A549 (cell line): ENCODE data around the gene ABCB7. TPM values are rescaled to one million over a fixed set of nuclear protein-coding genes. Genes with fewer than 3 reads are reported as not detected.

Experiments used
- ATAC-seq, 2 experiments: fragments of 200-7000 bp in 1 of 2; fragments of >200 bp in 1 of 2; cut with Nextera tagmentation in 1 of 2; cut with Tn5 transposase in 1 of 2; 3 replicates each; pipeline versions ENCODE4 v1.8.0 to v1.9.1; 2018 to 2020; ENCODE audit warnings: mild to moderate bottlenecking in 1 of 2, moderate library complexity in 1 of 2
- CTCF ChIA-PET: fragments of 300-600 bp; sonication (Branson Sonifier 250); formaldehyde crosslinking; extraction: SDS; loops from one replicate; lab custom pipeline; 2021; ENCODE audit warnings: antibody characterized with exemption, inconsistent platforms; lab: Yijun Ruan, JAX
- POLR2A ChIA-PET: fragments of 350-600 bp; formaldehyde crosslinking; extraction: SDS; loops from one replicate; lab custom pipeline; 2021; ENCODE audit warnings: antibody characterized with exemption, inconsistent platforms; lab: Yijun Ruan, JAX
- DNase-seq, 2 experiments: peaks; one replicate each; pipeline versions ENCODE4 v3.0.0 to v3.0.0-alpha.2; 2011 to 2016; ENCODE audit warnings: low read depth in 1 of 2, low spot score in 1 of 2
- FAIRE-seq: peaks from 2 replicates; lab custom pipeline; 2011; peaks lifted over from hg19 to GRCh38; lab: Jason Lieb, UNC
- H3K27ac ChIP-seq, 2 experiments: fragments of >200 bp; sonication (Bioruptor Twin); formaldehyde crosslinking; 3 replicates each; pipeline ENCODE4 v1.5.1; 2016 to 2017
- H3K4me1 ChIP-seq: fragments of >200 bp; sonication (Bioruptor Twin); formaldehyde crosslinking; 3 replicates; pipeline ENCODE4 v1.6.1; 2016
- H3K4me2 ChIP-seq: fragments of >200 bp; sonication (Bioruptor Twin); formaldehyde crosslinking; 3 replicates; pipeline ENCODE4 v1.6.1; 2016
- H3K4me3 ChIP-seq: fragments of >200 bp; sonication (Bioruptor Twin); formaldehyde crosslinking; 3 replicates; pipeline ENCODE4 v1.5.1; 2016
- H3K9me3 ChIP-seq: fragments of >200 bp; sonication (Bioruptor Twin); formaldehyde crosslinking; 3 replicates; pipeline ENCODE4 v1.6.1; 2016
- CHD2 ChIP-seq: fragments of 150-350 bp; IDR thresholded peaks from 2 replicates; pipeline ENCODE4 v1.6.1; 2014; ENCODE audit warnings: low read length; ENCODE audit not compliant: partially characterized antibody
- E2F6 ChIP-seq: IDR thresholded peaks from 2 replicates; pipeline ENCODE4 v1.6.1; 2012; ENCODE audit warnings: low read depth, borderline replicate concordance
- EHF ChIP-seq: fragments of 250-450 bp; sonication (Bioruptor Pico); IDR thresholded peaks from 2 replicates; pipeline ENCODE4 v1.5.0; 2020; ENCODE audit warnings: mild to moderate bottlenecking
- ELK1 ChIP-seq: fragments of 150-350 bp; IDR thresholded peaks from 2 replicates; pipeline ENCODE4 v1.6.1; 2014; ENCODE audit warnings: low read depth, mild to moderate bottlenecking, low read length
- EP300 ChIP-seq, 2 experiments: fragments of >200 bp; sonication (Bioruptor Twin); formaldehyde crosslinking; IDR thresholded peaks; 2 replicates in 1 of 2; 3 replicates in 1 of 2; pipeline ENCODE4 v1.6.1; 2016 to 2017
- ESRRA ChIP-seq: fragments of 150-350 bp; IDR thresholded peaks from 2 replicates; pipeline ENCODE4 v1.6.1; 2014; ENCODE audit warnings: mild to moderate bottlenecking, low read length, borderline replicate concordance
- FOSB ChIP-seq: fragments of 250-450 bp; sonication (Bioruptor Pico); IDR thresholded peaks from 2 replicates; pipeline ENCODE4 v1.5.0; 2020; ENCODE audit warnings: mild to moderate bottlenecking, moderate library complexity
- HDAC2 ChIP-seq: fragments of 200-600 bp; sonication (generic); IDR thresholded peaks from 2 replicates; pipeline ENCODE4 v1.6.1; 2016
- HOXB13 ChIP-seq: fragments of 250-450 bp; sonication (Bioruptor Pico); IDR thresholded peaks from 2 replicates; pipeline ENCODE4 v1.5.0; 2020; ENCODE audit warnings: low read depth, mild to moderate bottlenecking, moderate library complexity
- HOXB5 ChIP-seq: fragments of 250-450 bp; sonication (Bioruptor Pico); IDR thresholded peaks from 2 replicates; pipeline ENCODE4 v1.5.0; 2020; ENCODE audit warnings: mild to moderate bottlenecking, moderate library complexity
- JUN ChIP-seq, 2 experiments: fragments of >200 bp; sonication (Bioruptor Twin); formaldehyde crosslinking; IDR thresholded peaks; 2 replicates in 1 of 2; 3 replicates in 1 of 2; pipeline ENCODE4 v1.6.1; 2016 to 2017
- JUNB ChIP-seq: fragments of >200 bp; sonication (Bioruptor Twin); formaldehyde crosslinking; IDR thresholded peaks from 2 replicates; pipeline ENCODE4 v1.6.1; 2016
- KDM1A ChIP-seq: fragments of 200-600 bp; sonication (generic); IDR thresholded peaks from 2 replicates; pipeline ENCODE4 v1.6.1; 2016; ENCODE audit warnings: low read depth, mild to moderate bottlenecking
- MAX ChIP-seq: IDR thresholded peaks from 2 replicates; pipeline ENCODE4 v1.6.1; 2012
- MAZ ChIP-seq: fragments of 150-350 bp; IDR thresholded peaks from 2 replicates; pipeline ENCODE4 v1.6.1; 2014; ENCODE audit warnings: antibody characterized with exemption, low read depth, low read length, borderline replicate concordance
- NR3C1 ChIP-seq: fragments of >200 bp; sonication (Bioruptor Twin); formaldehyde crosslinking; IDR thresholded peaks from 3 replicates; pipeline ENCODE4 v1.6.1; 2017
- PBX3 ChIP-seq: IDR thresholded peaks from 2 replicates; pipeline ENCODE4 v1.6.1; 2012
- RAD21 ChIP-seq, 2 experiments: fragments of >200 bp in 1 of 2; sonication (Bioruptor Twin) in 1 of 2; formaldehyde crosslinking in 1 of 2; IDR thresholded peaks in 1 of 2; conservative IDR thresholded peaks in 1 of 2; 2 replicates in 1 of 2; 3 replicates in 1 of 2; pipeline ENCODE4 v1.6.1; 2012 to 2018; ENCODE audit warnings: inconsistent platforms in 1 of 2
- RCOR1 ChIP-seq: fragments of 150-350 bp; IDR thresholded peaks from 2 replicates; pipeline ENCODE4 v1.6.1; 2014; ENCODE audit warnings: antibody characterized with exemption, low read length, low read depth
- REST ChIP-seq: fragments of 200-600 bp; sonication (generic); IDR thresholded peaks from 2 replicates; pipeline ENCODE4 v1.6.1; 2016; ENCODE audit warnings: antibody characterized with exemption, mild to moderate bottlenecking, moderate library complexity
- RFX5 ChIP-seq: fragments of 450-650 bp; IDR thresholded peaks from 2 replicates; pipeline ENCODE4 v1.7.1; 2014; ENCODE audit warnings: antibody characterized with exemption, mild to moderate bottlenecking, moderate library complexity
- SMC3 ChIP-seq: fragments of >200 bp; sonication (Bioruptor Twin); formaldehyde crosslinking; IDR thresholded peaks from 3 replicates; pipeline ENCODE4 v1.6.1; 2018; ENCODE audit warnings: inconsistent platforms
- ZC3H11A ChIP-seq: fragments of 450-650 bp; IDR thresholded peaks from 2 replicates; pipeline ENCODE4 v1.6.1; 2014; ENCODE audit warnings: antibody characterized with exemption, mild to moderate bottlenecking
- ZNF302 ChIP-seq: fragments of 250-450 bp; sonication (Bioruptor Pico); IDR thresholded peaks from 2 replicates; pipeline ENCODE4 v1.9.0; 2021; ENCODE audit warnings: inconsistent platforms, mild to moderate bottlenecking, moderate library complexity
- WGBS: methylation state at CpG from one replicate; pipeline ENCODE4 v1.1.6; 2017; ENCODE audit errors: missing lambda C conversion rate; 5-methylcytosine and 5-hydroxymethylcytosine counted together
- polyA plus RNA-seq, 4 experiments: library from polyadenylated mRNA; depleted of rRNA in 3 of 4; stranded (reverse); fragments of >200 nt; fragmentation: RNase III in 1 of 4; extraction: RNeasy Plus Mini Kit Qiagen cat#74134 plus additional on column Dnase treatment in 1 of 4; gene quantifications; 2 replicates in 3 of 4; 3 replicates in 1 of 4; pipeline ENCODE4 v1.2.3, GENCODE V29; 2011 to 2017

ABCB7 gene
- polyA plus RNA-seq, 2 of the 4 experiments (the other 2 are of a cell fraction) = 20.3 to 41.8 TPM

GRCh38 chrX:75149654-75150053 lies 6.4 kb downstream of the ABCB7 start:
- Histone ChIP-seq H3K4me2 (no peak overlapping the region), H3K4me1 (no peaks in the 10 kb centered on the region; the same call in 2 of the 3 replicates), H3K27ac (no peak overlapping the region), H3K9me3 (peaks cover 4% of the 10 kb centered on the region; the same call in 1 of the 3 replicates), H3K4me3 (no peak overlapping the region)
- ChIA-PET POLR2A (no interaction called here), CTCF (no interaction called here)
- DNase-seq = no peak
- WGBS = 70% methylated on average over 1 of the region's 1 CpG
- TF ChIP-seq MAZ (no peak), EP300 (IDR thresholded peaks at IDR 0.05) (no peak), KDM1A (no peak), HOXB13 (CRISPR knock-in tag) (no peak), JUN (IDR thresholded peaks at IDR 0.05) (no peak), FOSB (CRISPR knock-in tag) (no peak), JUNB (no peak), NR3C1 (no peak), PBX3 (no peak), RFX5 (no peak), ELK1 (no peak), E2F6 (no peak), RCOR1 (no peak), ZC3H11A (no peak), RAD21 (conservative IDR thresholded peaks at IDR 0.05 in 1 of 2, IDR thresholded peaks at IDR 0.05 in 1 of 2) (no peak), ESRRA (no peak), HOXB5 (no peak), SMC3 (no peak), CHD2 (no peak), REST (no peak)
- no peak for FAIRE-seq
- ATAC-seq = no peak

- no peak overlapping the region for H3K4me3 ChIP-seq
- peaks cover 5% of the 10 kb centered on the region; the same call in 2 of the 3 replicates for H3K9me3 ChIP-seq
- WGBS = 72% methylated on average over 5 of the region's 5 CpGs
- no peaks in the 10 kb centered on the region for H3K4me1 ChIP-seq
- FAIRE-seq (no peak), DNase-seq (no peak), ATAC-seq (no peak)
- TF ChIP-seq HDAC2 (no peak), HOXB13 (CRISPR knock-in tag) (no peak), MAX (no peak), JUNB (no peak), ZNF302 (CRISPR knock-in tag) (no peak), EHF (CRISPR knock-in tag) (no peak)
- ChIA-PET POLR2A (no interaction called here), CTCF (no interaction called here)
- H3K27ac ChIP-seq = no peak overlapping the region
- no peak overlapping the region for H3K4me2 ChIP-seq
These were observed 23.4 kb downstream of the ABCB7 start for GRCh38 chrX:75132672-75133071.
